Stimulated activated naive CD4-positive, alpha-beta T cell (primary cell): ENCODE measurements around the gene SLC25A18.

ENCODE experiments used
- DNase-seq, 6 experiments: peaks; one replicate each; lab custom pipeline; 2025; lab: John Stamatoyannopoulos, UW

Gene SLC25A18

GRCh38 chr22:17570851-17571631 is 7.7 kb downstream of the SLC25A18 start:
- DNase-seq: no peak

- no peak for DNase-seq
Measured at GRCh38 chr22:17575151-17575550, 11.9 kb downstream of the SLC25A18 start.

- no peak for DNase-seq
Measured at GRCh38 chr22:17575681-17576080, 12.4 kb downstream of the SLC25A18 start.

- DNase-seq: no peak
Measured at GRCh38 chr22:17576470-17576869, 13.2 kb downstream of the SLC25A18 start.

DNA sequence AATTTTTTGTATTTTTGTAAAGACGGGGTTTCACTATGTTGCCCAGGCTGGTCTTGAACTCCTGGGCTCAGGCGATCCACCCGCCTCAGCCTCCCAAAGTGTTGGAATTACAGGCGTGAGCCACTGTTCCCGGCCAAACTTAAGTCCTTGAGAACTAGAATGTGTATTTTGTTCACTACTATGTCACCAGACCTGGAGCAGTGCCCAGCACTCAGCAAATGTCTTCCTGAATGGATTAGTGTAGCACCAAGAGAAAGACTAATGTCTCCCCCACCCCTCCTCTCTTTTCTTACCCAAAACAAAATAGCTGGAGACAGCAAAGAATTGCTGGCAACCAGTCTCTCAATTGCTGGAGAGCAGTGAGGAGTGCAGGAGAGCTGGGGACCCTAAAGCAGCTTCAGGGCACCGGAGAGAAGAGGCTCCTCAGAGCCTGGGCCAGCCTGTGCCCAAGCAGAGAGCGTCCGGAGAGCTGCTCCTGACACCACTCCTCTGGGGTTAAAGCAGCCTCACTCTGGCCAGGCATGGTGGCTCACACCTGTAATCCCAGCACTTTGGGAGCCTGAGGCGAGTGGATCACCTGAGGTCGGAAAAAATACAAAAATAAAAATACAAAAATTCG is 14.9 kb downstream of the SLC25A18 start:
- DNase-seq: no peak

DNA sequence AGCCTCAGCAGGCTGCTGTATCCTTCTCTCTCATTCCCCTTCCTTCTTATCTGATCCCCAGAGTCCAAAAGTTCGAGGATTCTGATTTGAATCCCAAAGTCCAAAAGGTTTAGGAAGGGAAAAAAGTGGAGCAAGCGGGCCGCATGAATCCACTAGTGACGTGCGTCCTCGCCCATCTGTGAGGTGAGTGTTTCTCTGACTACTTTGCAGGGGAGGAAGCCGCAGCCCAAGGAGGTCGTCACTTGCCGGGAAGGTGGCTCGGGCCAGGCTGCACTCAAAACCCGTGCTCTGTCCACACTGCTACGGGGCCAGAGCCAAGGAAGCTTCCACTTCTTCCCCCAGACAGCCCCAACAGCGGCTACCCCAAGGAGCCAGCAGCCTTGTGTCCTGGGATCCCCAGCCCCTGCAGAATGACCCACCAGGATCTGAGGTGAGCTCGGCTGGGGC is 16.3 kb downstream of the SLC25A18 start:
- DNase-seq: no peak

DNA sequence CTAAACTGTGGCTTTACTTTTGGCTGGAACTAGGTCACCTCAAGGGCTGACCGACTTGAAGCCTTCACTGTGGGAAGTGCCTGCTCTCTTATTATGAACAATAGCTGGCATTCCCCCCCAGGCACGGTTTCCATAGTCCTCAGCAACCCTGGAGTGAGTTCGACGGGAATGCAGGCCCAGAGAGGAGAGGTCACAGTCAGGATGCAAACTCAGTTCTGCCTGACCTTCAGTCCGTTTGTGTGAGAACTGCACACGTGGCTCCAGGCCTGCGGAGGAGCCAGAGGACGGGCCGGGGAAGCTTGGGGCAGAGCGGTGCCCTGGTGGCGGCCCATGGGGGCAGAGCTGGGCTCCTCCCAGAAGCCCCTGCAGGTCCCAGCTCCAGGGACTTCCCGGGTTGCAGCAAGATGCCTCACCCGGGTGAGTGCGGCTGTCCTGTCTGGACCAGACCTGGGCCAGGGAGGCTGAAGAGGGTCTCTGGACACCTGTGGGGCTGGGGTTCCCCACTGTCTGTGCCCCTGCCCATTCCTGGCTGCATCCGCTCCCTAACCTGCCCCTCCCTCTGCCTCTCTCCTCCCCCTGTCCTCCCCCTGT is 17.2 kb downstream of the SLC25A18 start:
- no peak for DNase-seq

DNA sequence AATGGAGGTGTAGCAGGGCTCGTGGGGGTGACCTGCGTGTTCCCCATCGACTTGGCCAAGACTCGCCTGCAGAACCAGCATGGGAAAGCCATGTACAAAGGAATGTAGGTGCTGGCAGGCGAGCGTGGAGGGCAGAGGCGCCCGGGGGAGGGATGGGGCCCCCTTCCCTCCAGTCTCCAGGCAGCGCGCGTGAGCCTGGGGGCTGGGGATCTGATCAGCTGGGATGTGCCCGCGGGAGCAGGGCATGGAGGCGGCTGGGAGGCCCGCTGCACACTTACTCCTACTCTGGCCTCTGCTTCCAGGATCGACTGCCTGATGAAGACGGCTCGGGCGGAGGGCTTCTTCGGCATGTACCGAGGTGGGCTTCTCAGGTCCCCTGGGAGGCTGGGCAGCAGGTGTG is 17.8 kb downstream of the SLC25A18 start:
- no peak for DNase-seq

- no peak for DNase-seq
Measured at GRCh38 chr22:17581631-17582030, 18.3 kb downstream of the SLC25A18 start.

GRCh38 chr22:17583151-17583550 is 19.9 kb downstream of the SLC25A18 start:
- DNase-seq: no peak

DNA sequence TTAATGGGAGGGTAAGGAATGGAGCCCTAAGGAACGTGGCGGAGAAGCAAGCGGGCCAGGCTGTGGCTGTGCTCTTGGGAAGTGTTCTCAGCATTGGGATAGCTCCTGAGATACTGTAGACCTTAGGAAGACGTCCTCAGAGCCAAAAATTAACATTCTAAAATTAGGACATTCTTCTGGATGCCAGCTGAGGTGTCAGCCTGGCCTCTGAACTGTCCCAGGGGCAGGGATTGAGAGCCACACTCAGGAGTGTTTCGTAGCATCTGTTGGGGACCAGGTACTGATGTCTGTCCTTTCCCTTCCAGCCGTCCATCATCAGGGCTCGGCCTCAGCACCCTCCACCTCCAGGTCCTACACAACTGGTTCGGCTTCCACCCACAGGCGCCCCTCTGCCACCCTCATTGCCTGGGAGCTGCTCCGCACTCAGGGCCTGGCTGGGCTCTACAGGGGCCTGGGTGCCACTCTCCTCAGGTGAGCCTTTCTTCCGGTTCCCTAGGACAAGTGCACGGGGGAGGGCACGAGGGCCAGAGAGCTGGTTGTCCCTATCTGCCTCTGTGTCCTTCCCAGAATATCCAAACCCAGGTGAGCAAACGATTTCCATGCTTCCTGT is 23.6 kb downstream of the SLC25A18 start:
- DNase-seq: no peak

GRCh38 chr22:17587629-17588028 is 24.3 kb downstream of the SLC25A18 start:
- DNase-seq: no peak

DNA sequence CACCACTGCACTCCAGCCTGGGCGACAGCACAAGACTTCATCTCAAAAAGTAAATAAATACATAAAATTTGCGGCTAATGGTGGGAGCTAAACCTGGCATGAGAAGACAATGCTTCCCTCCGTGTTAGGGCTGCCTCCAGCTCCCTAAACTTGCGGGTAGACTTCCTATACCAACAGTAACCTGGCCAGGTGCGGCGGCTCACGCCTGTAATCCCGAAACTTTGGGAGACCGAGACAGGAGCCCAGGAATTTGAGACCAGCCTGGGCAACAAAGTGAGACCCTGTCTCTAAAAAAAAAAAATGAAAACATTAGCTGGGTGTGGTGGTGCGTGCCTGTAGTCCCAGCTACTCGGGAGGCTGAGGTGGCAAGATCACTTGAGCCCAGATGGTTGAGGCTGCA is 25.3 kb downstream of the SLC25A18 start:
- no peak for DNase-seq

- DNase-seq: no peak
Measured at GRCh38 chr22:17589810-17590375, 26.6 kb downstream of the SLC25A18 start.

- no peak for DNase-seq
Measured at GRCh38 chr22:17590586-17590985, 27.3 kb downstream of the SLC25A18 start.

GRCh38 chr22:17592201-17592600 is 28.9 kb downstream of the SLC25A18 start:
- DNase-seq: no peak

GRCh38 chr22:17596226-17596625 is 32.9 kb downstream of the SLC25A18 start:
- no peak for DNase-seq

GRCh38 chr22:17597217-17597616 is 33.9 kb downstream of the SLC25A18 start:
- DNase-seq: no peak

GRCh38 chr22:17598318-17598717 is 35.0 kb downstream of the SLC25A18 start:
- DNase-seq: no peak

GRCh38 chr22:17601031-17601430 is 37.7 kb downstream of the SLC25A18 start:
- DNase-seq: no peak

DNA sequence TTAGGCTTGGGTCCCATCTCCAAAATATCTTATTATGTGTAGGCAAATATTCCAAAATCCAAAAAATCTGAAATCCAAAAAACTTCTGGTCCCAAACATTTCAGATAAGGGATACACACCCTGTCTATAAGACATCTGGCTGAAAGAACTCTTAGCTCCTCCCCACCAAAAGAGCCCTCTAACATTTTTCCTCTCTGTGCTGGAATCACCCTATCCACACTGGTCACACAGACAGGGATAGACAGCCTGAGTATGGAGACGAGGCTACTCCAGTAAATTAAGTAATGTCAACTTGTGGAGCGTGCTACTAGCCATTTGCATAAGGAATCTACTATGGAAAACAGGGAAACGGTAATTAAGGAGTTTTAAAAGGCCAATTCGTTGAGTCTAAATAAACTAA is 40.4 kb downstream of the SLC25A18 start:
- DNase-seq: no peak

- no peak for DNase-seq
Measured at GRCh38 chr22:17606496-17606895, 43.2 kb downstream of the SLC25A18 start.
